22Rv1 (cell line): ENCODE data around the gene PRDM9.

Experiments used
- CTCF ChIP-seq: fragments of 450-650 bp; IDR thresholded peaks from 2 replicates; pipeline ENCODE4 v1.5.1; 2017; ENCODE audit warnings: mild to moderate bottlenecking
- ZFX ChIP-seq: fragments of 450-650 bp; IDR thresholded peaks from 2 replicates; pipeline ENCODE4 v1.6.1; 2017; ENCODE audit warnings: antibody characterized with exemption, borderline replicate concordance

- TF ChIP-seq CTCF (no peak), ZFX (no peak)
Observed at GRCh38 chr5:23457780-23458179, 49.6 kb upstream of the PRDM9 start.
